ENCODE results near the gene EED. TPM values are rescaled to one million over a fixed set of nuclear protein-coding genes. Genes with fewer than 3 reads are reported as not detected.

Gene EED
- total RNA-seq, 1 donor from 2014 or later, result 25.2 TPM

GRCh38 chr11:86243396-86243795 lies 1.2 kb upstream of the EED start:
- DNase-seq (ENCODE audit: low spot score), result no peak
- no peak for ATAC-seq
- intact Hi-C loops (cut with DNase I), result no loop called here

- intact Hi-C loops (cut with DNase I), result no loop called here
- peak; percentile 94 for ATAC-seq
- DNase-seq (ENCODE audit: low spot score), result peak; percentile 91
Observed at GRCh38 chr11:86244063-86244521, 461 bp upstream of the EED start.

GRCh38 chr11:86245369-86246292 lies 1.1 kb downstream of the EED start:
- ATAC-seq (peak; percentile 31), DNase-seq (ENCODE audit: low spot score) (no peak)
- intact Hi-C loops (cut with DNase I), result no loop called here

- DNase-seq (ENCODE audit: low spot score), result no peak
- no peak for ATAC-seq
- intact Hi-C loops (cut with DNase I), result no loop called here
Observed at GRCh38 chr11:86246293-86246675, 1.7 kb downstream of the EED start.

- ATAC-seq (no peak), DNase-seq (ENCODE audit: low spot score) (no peak)
- intact Hi-C loops (cut with DNase I), result no loop called here
Observed at GRCh38 chr11:86247608-86248007, 3.1 kb downstream of the EED start.

- ATAC-seq (no peak), DNase-seq (ENCODE audit: low spot score) (no peak)
- intact Hi-C loops (cut with DNase I), result no loop called here
Observed at GRCh38 chr11:86248609-86249008, 4.1 kb downstream of the EED start.

- DNase-seq (ENCODE audit: low spot score) (no peak), ATAC-seq (no peak)
- intact Hi-C loops (cut with DNase I), result no loop called here
Observed at GRCh38 chr11:86249307-86250098, 5.0 kb downstream of the EED start.

GRCh38 chr11:86251345-86251744 lies 6.8 kb downstream of the EED start:
- DNase-seq (ENCODE audit: low spot score) (no peak), ATAC-seq (no peak)
- intact Hi-C loops (cut with DNase I), result no loop called here

- no peak for ATAC-seq
- no peak for DNase-seq (ENCODE audit: low spot score)
- intact Hi-C loops (cut with DNase I), result no loop called here
Observed at GRCh38 chr11:86255896-86256295, 11.3 kb downstream of the EED start.

GRCh38 chr11:86256608-86257007 lies 12.1 kb downstream of the EED start:
- ATAC-seq (no peak), DNase-seq (ENCODE audit: low spot score) (no peak)
- intact Hi-C loops (cut with DNase I), result no loop called here

- intact Hi-C loops (cut with DNase I), result no loop called here
- DNase-seq (ENCODE audit: low spot score) (no peak), ATAC-seq (no peak)
Observed at GRCh38 chr11:86257446-86257845, 12.9 kb downstream of the EED start.

GRCh38 chr11:86259730-86260129 lies 15.2 kb downstream of the EED start:
- intact Hi-C loops (cut with DNase I), result no loop called here
- DNase-seq (ENCODE audit: low spot score), result no peak

GRCh38 chr11:86261328-86261727 lies 16.8 kb downstream of the EED start:
- ATAC-seq (no peak), DNase-seq (ENCODE audit: low spot score) (no peak)
- intact Hi-C loops (cut with DNase I), result no loop called here

More at GRCh38 chr11:86259730-86260129, 15.2 kb downstream of the EED start:
- no peak for ATAC-seq

- intact Hi-C loops (cut with DNase I), result no loop called here
- ATAC-seq (no peak), DNase-seq (ENCODE audit: low spot score) (no peak)
Observed at GRCh38 chr11:86262387-86262786, 17.8 kb downstream of the EED start.

- ATAC-seq, result no peak
- intact Hi-C loops (cut with DNase I), result no loop called here
- no peak for DNase-seq (ENCODE audit: low spot score)
Observed at GRCh38 chr11:86264649-86265048, 20.1 kb downstream of the EED start.

GRCh38 chr11:86265194-86265593 lies 20.6 kb downstream of the EED start:
- intact Hi-C loops (cut with DNase I), result no loop called here
- DNase-seq (ENCODE audit: low spot score), result no peak
- ATAC-seq, result no peak

GRCh38 chr11:86269645-86270044 lies 25.1 kb downstream of the EED start:
- ATAC-seq, result no peak
- DNase-seq (ENCODE audit: low spot score), result no peak
- intact Hi-C loops (cut with DNase I), result no loop called here

- intact Hi-C loops (cut with DNase I), result no loop called here
- no peak for ATAC-seq
- no peak for DNase-seq (ENCODE audit: low spot score)
Observed at GRCh38 chr11:86274503-86274902, 29.9 kb downstream of the EED start.

GRCh38 chr11:86274999-86275398 lies 30.4 kb downstream of the EED start:
- intact Hi-C loops (cut with DNase I), result no loop called here
- DNase-seq (ENCODE audit: low spot score), result no peak
- no peak for ATAC-seq

Measured in sciatic nerve (tissue), 2 donors.